ENCODE measurements around the gene PGR.

PGR gene

DNA sequence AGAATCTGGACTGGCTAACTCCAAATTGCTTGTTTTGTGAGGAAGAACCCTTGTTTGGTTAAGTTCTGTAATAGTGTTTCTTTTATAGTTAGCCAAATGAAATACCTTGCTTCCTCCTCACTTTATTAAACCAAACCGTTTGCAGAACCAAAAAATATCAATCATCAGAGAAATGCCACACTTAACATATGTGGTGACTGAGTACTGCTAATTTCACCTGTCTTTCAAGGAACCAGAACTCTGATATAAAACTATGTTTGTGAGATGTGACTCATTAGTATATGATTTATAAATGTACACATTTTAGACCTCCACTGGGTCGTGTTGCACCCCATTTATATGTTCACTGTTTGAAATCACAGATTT is 119.9 kb downstream of the PGR start:
- DNase-seq (ENCODE audit: extremely low read depth, insufficient read length): no peak
- Histone ChIP-seq H3K4me3 (replicated peaks; ENCODE audit: low read depth, low read length) (no peak overlapping the region), H3K27me3 (replicated peaks; ENCODE audit: control insufficient read depth, insufficient read depth, low read length) (no peaks in the 10 kb centered on the region), H3K36me3 (ENCODE audit: control insufficient read depth, insufficient read depth, low read length) (no peaks in the 10 kb centered on the region)
- TF ChIP-seq, protein P1, sequence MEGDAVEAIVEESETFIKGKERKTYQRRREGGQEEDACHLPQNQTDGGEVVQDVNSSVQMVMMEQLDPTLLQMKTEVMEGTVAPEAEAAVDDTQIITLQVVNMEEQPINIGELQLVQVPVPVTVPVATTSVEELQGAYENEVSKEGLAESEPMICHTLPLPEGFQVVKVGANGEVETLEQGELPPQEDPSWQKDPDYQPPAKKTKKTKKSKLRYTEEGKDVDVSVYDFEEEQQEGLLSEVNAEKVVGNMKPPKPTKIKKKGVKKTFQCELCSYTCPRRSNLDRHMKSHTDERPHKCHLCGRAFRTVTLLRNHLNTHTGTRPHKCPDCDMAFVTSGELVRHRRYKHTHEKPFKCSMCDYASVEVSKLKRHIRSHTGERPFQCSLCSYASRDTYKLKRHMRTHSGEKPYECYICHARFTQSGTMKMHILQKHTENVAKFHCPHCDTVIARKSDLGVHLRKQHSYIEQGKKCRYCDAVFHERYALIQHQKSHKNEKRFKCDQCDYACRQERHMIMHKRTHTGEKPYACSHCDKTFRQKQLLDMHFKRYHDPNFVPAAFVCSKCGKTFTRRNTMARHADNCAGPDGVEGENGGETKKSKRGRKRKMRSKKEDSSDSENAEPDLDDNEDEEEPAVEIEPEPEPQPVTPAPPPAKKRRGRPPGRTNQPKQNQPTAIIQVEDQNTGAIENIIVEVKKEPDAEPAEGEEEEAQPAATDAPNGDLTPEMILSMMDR (IDR thresholded peaks at IDR 0.05; ENCODE audit: insufficient read depth, low read length, poor library complexity, severe bottlenecking): no peak

DNA sequence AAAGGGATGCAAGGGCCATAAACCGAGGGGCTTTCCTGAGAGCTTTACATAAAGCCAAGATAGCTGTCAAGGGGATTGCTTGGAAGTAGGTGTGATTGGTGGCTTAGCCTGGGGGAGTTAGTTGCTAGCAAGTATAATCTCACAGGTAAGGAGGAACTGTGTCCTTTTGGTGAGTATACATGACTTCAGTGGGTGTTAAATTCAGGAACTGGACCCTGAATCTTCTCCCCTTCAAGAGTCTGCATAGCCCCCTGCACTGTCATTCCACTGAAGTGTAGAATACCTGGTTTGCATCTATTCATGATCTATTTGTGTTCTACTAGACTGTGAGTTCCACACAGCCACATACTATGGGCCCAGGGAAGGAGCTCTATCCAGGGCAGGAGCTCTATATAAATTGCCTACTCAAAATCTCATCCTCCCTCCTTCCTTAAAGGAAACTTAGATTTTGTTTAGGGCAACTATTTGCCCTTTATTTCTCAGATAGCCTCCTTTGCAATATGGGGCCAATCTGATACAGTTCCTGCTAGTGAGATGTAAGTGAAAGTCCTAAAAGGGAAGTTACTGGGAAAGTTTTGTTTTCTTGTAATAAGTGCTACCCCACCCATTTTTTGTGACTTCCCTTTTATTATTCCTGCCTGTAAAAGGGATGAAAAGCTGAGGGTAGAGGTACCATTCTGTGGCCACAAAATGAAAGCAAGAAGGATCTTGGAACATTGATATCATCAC is 120.5 kb downstream of the PGR start:
- no peaks in the 10 kb centered on the region for H3K36me3 ChIP-seq (ENCODE audit: control insufficient read depth, insufficient read depth, low read length)
- TF ChIP-seq, protein P1 (IDR thresholded peaks at IDR 0.05; ENCODE audit: insufficient read depth, low read length, poor library complexity, severe bottlenecking): no peak
- no peak for DNase-seq (ENCODE audit: extremely low read depth, insufficient read length)
- H3K27me3 ChIP-seq (replicated peaks; ENCODE audit: control insufficient read depth, insufficient read depth, low read length): no peaks in the 10 kb centered on the region
- no peak overlapping the region for H3K4me3 ChIP-seq (replicated peaks; ENCODE audit: low read depth, low read length)

DNA sequence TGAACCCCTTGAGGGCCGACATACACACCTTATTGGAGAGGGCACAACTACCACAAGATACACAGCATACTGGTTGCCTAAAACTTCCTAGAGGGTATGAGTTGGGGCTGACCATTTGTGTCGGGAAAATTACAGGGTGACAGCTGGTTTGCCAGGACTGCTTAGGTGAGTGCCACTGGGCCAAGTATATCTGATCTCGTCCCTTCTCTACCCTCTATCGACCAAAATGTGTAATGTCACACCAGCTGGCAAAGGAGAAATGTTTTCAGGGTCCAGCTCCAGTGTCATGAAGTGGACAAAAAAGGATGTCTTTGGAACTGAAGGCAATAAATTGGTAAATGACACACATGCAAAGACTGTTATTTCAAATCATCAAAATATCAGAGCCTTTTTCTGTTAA is 126.1 kb downstream of the PGR start:
- DNase-seq (ENCODE audit: extremely low read depth, insufficient read length): peak; percentile 4
- Histone ChIP-seq H3K36me3 (ENCODE audit: control insufficient read depth, insufficient read depth, low read length) (no peaks in the 10 kb centered on the region), H3K4me3 (replicated peaks; ENCODE audit: low read depth, low read length) (no peak overlapping the region), H3K27me3 (replicated peaks; ENCODE audit: control insufficient read depth, insufficient read depth, low read length) (no peaks in the 10 kb centered on the region; the same call in 1 of the 2 replicates)
- TF ChIP-seq, protein P1 (IDR thresholded peaks at IDR 0.05; ENCODE audit: insufficient read depth, low read length, poor library complexity, severe bottlenecking): peak; percentile 30

DNA sequence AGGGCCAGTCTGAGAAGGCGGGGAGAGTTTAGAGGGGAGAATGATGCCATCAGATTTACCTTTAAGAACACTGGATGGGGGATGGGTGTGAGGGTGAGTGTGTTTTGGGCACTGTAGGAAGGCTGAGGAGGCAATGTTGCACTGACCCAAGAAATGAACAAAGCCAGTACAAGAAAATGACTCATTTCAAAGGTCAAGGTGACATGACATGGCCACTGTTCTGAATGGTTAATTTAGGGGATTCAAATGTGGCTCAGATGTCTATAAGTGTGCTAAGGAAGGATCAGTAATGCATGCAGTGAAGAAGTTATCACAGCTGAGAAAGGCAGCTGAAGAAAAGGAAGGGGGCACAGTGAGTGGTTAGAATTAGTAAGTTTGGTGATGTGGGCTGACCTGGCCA is 129.9 kb downstream of the PGR start:
- H3K4me3 ChIP-seq (replicated peaks; ENCODE audit: low read depth, low read length): no peak overlapping the region
- TF ChIP-seq, protein P1 (IDR thresholded peaks at IDR 0.05; ENCODE audit: insufficient read depth, low read length, poor library complexity, severe bottlenecking): no peak
- DNase-seq (ENCODE audit: extremely low read depth, insufficient read length): no peak
- no peaks in the 10 kb centered on the region for H3K36me3 ChIP-seq (ENCODE audit: control insufficient read depth, insufficient read depth, low read length)
- no peaks in the 10 kb centered on the region; the same call in 1 of the 2 replicates for H3K27me3 ChIP-seq (replicated peaks; ENCODE audit: control insufficient read depth, insufficient read depth, low read length)

DNA sequence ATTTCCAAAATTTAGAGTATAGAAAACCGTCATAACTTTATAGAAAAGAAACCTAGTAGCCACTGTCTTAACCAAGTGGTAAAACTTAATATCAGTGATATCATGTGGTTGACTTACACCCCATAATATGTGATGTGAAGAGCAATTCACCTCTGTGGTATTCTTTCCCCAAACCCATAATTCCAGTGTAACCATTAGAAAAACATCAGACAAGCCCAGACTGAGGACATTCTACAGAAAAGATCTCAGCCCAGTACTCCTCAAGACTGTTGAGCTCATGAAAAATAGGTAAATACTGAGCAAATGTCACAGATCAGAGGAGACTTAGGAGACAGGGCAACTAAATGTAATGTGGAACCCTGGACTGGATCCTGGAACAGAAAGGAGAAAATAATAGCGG is 134.6 kb downstream of the PGR start:
- H3K27me3 ChIP-seq (replicated peaks; ENCODE audit: control insufficient read depth, insufficient read depth, low read length): no peaks in the 10 kb centered on the region; the same call in none of the 2 replicates
- H3K36me3 ChIP-seq (ENCODE audit: control insufficient read depth, insufficient read depth, low read length): no peaks in the 10 kb centered on the region
- no peak for DNase-seq (ENCODE audit: extremely low read depth, insufficient read length)
- no peak overlapping the region for H3K4me3 ChIP-seq (replicated peaks; ENCODE audit: low read depth, low read length)
- TF ChIP-seq, protein P1 (IDR thresholded peaks at IDR 0.05; ENCODE audit: insufficient read depth, low read length, poor library complexity, severe bottlenecking): no peak
